ENCODE measurements around the gene PRKN.

Gene PRKN

DNA sequence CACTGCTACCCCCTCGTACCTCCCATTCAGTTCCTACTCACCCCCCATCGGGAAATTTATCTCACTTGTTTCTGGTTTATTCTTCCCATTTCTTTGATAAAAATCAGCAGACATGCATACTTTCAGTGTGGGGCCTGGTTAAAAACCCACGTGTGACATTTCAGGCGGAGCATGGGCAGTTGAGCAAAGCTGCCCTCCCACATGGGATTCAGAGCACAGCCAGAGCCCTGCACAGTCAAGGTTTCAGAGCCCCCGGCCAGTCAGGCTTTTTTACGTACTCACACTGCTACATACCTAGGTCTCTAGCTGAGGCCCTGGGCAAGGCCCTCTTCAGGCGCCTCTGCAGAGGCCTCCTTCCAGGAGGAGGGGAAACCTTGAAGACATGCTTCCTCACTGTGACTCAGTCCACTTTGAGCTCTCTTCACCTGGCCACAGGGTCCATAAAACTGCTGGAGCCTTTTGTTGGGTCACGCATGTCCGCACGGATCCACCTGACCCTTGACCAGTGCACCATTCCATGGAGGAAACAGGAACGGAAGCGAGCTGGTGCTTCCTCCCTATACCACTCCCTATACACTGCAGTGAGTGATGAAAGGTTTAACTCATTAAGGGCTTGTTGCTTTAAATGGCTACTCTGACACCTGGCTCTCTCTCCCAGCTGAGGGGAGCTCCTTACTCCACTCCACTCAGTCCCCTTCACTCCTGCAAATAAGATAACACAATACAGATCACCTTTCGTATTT, 713.3 kb downstream of the PRKN start:
- H2AFZ ChIP-seq (ENCODE audit: low read depth, low read length), result no peak overlapping the region
- no peaks in the 10 kb centered on the region for H3K27me3 ChIP-seq (ENCODE audit: insufficient read depth, low read length, poor library complexity)
- no peaks in the 10 kb centered on the region for H4K20me1 ChIP-seq (ENCODE audit: insufficient read depth, low read length)
- H3K79me2 ChIP-seq (ENCODE audit: insufficient read depth, low read length), result no peaks in the 10 kb centered on the region
- no peak for TF ChIP-seq EZH2 (IDR thresholded peaks at IDR 0.05; ENCODE audit: borderline replicate concordance, low read depth, low read length, severe bottlenecking)
- TF ChIP-seq, protein P1, sequence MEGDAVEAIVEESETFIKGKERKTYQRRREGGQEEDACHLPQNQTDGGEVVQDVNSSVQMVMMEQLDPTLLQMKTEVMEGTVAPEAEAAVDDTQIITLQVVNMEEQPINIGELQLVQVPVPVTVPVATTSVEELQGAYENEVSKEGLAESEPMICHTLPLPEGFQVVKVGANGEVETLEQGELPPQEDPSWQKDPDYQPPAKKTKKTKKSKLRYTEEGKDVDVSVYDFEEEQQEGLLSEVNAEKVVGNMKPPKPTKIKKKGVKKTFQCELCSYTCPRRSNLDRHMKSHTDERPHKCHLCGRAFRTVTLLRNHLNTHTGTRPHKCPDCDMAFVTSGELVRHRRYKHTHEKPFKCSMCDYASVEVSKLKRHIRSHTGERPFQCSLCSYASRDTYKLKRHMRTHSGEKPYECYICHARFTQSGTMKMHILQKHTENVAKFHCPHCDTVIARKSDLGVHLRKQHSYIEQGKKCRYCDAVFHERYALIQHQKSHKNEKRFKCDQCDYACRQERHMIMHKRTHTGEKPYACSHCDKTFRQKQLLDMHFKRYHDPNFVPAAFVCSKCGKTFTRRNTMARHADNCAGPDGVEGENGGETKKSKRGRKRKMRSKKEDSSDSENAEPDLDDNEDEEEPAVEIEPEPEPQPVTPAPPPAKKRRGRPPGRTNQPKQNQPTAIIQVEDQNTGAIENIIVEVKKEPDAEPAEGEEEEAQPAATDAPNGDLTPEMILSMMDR (IDR thresholded peaks at IDR 0.05; ENCODE audit: borderline replicate concordance, extremely low read depth, low read length, poor library complexity, severe bottlenecking), result no peak
- H3K27ac ChIP-seq (ENCODE audit: low read length), result no peak overlapping the region
- H3K9ac ChIP-seq (ENCODE audit: low read depth, low read length), result no peak overlapping the region
- no peaks in the 10 kb centered on the region for H3K9me3 ChIP-seq (ENCODE audit: insufficient read depth, low read length, severe bottlenecking)
- ATAC-seq (ENCODE audit: insufficient read depth, low read depth), result no peak
- no peak for DNase-seq
- H3K36me3 ChIP-seq (ENCODE audit: insufficient read depth, low read length), result no peaks in the 10 kb centered on the region
- H3K4me1 ChIP-seq (ENCODE audit: insufficient read depth, low read length), result no peaks in the 10 kb centered on the region
- H3K4me2 ChIP-seq (ENCODE audit: insufficient read depth, low read length), result no peak overlapping the region
- H3K4me3 ChIP-seq (ENCODE audit: low read depth in 1 of 2, low read length in 2 of 2), result no peak overlapping the region

DNA sequence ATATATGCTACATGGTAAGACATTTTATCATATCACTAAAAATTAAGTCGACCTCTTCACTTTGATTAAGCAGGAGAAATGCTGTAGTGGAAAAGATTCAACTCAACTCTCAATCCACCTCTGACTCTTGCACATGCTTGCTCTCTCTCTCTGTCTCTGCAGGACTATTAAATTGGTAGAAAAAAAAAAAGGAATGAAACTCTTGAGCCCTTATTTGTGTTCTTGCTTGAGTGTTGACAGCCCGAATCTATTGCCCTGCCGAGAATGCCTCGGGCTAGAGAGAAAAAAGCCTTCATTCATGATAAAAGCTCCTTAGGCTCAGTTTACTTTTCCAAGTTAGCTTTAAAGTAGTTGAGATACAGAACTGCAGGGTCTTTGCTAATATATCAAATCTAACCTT, 722.2 kb downstream of the PRKN start:
- H3K27me3 ChIP-seq (ENCODE audit: insufficient read depth, low read length, poor library complexity), result no peaks in the 10 kb centered on the region
- H2AFZ ChIP-seq (ENCODE audit: low read depth, low read length), result no peak overlapping the region
- no peaks in the 10 kb centered on the region for H3K9me3 ChIP-seq (ENCODE audit: insufficient read depth, low read length, severe bottlenecking)
- H3K79me2 ChIP-seq (ENCODE audit: insufficient read depth, low read length), result no peaks in the 10 kb centered on the region
- H3K4me1 ChIP-seq (ENCODE audit: insufficient read depth, low read length), result no peaks in the 10 kb centered on the region
- no peaks in the 10 kb centered on the region for H4K20me1 ChIP-seq (ENCODE audit: insufficient read depth, low read length)
- H3K36me3 ChIP-seq (ENCODE audit: insufficient read depth, low read length), result no peaks in the 10 kb centered on the region
- TF ChIP-seq, protein P1 (IDR thresholded peaks at IDR 0.05; ENCODE audit: borderline replicate concordance, extremely low read depth, low read length, poor library complexity, severe bottlenecking), result no peak
- no peak for TF ChIP-seq EZH2 (IDR thresholded peaks at IDR 0.05; ENCODE audit: borderline replicate concordance, low read depth, low read length, severe bottlenecking)
- no peak overlapping the region for H3K4me2 ChIP-seq (ENCODE audit: insufficient read depth, low read length)
- ATAC-seq (ENCODE audit: insufficient read depth, low read depth) (no peak), DNase-seq (no peak)
- H3K4me3 ChIP-seq (ENCODE audit: low read depth in 1 of 2, low read length in 2 of 2), result no peak overlapping the region
- no peak overlapping the region for H3K9ac ChIP-seq (ENCODE audit: low read depth, low read length)
- no peak overlapping the region for H3K27ac ChIP-seq (ENCODE audit: low read length)

DNA sequence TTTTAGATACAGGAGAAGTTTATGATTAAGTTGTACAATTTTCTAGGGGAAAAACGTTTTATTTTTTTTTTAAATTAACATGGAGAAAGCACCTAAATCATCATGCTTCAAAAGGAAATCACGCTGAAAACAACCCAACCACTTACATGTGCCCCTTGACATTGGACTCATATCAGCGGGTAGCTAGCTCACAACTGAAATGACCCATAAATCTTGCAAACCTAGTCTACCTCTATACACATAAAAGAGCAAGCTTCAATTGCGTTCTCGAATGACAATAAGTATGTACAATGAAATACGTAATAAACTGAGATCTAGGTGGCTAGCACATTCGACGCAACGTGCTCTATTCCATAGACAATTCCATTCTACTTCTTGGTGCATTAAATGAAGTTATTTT, 730.8 kb downstream of the PRKN start:
- H3K79me2 ChIP-seq (ENCODE audit: insufficient read depth, low read length), result no peaks in the 10 kb centered on the region
- H4K20me1 ChIP-seq (ENCODE audit: insufficient read depth, low read length), result no peaks in the 10 kb centered on the region
- H3K4me3 ChIP-seq (ENCODE audit: low read depth in 1 of 2, low read length in 2 of 2), result no peak overlapping the region
- H3K9ac ChIP-seq (ENCODE audit: low read depth, low read length), result no peak overlapping the region
- ATAC-seq (ENCODE audit: insufficient read depth, low read depth), result no peak
- no peaks in the 10 kb centered on the region for H3K9me3 ChIP-seq (ENCODE audit: insufficient read depth, low read length, severe bottlenecking)
- no peak overlapping the region for H3K4me2 ChIP-seq (ENCODE audit: insufficient read depth, low read length)
- no peaks in the 10 kb centered on the region for H3K36me3 ChIP-seq (ENCODE audit: insufficient read depth, low read length)
- H2AFZ ChIP-seq (ENCODE audit: low read depth, low read length), result no peak overlapping the region
- H3K27me3 ChIP-seq (ENCODE audit: insufficient read depth, low read length, poor library complexity), result no peaks in the 10 kb centered on the region
- no peak for DNase-seq
- TF ChIP-seq EZH2 (IDR thresholded peaks at IDR 0.05; ENCODE audit: borderline replicate concordance, low read depth, low read length, severe bottlenecking), result no peak
- TF ChIP-seq, protein P1 (IDR thresholded peaks at IDR 0.05; ENCODE audit: borderline replicate concordance, extremely low read depth, low read length, poor library complexity, severe bottlenecking), result no peak
- no peaks in the 10 kb centered on the region for H3K4me1 ChIP-seq (ENCODE audit: insufficient read depth, low read length)
- no peak overlapping the region for H3K27ac ChIP-seq (ENCODE audit: low read length)

Measured in DND-41 (cell line).